IMR-90 (cell line): ENCODE data around the gene PFDN1. TPM values are rescaled to one million over a fixed set of nuclear protein-coding genes. Genes with fewer than 3 reads are reported as not detected.

Source experiments
- ATAC-seq: fragments of 200-7000 bp; cut with Tn5 transposase; 2 replicates; pipeline ENCODE4 v1.9.1; 2020; ENCODE audit warnings: low read depth, mild to moderate bottlenecking, moderate library complexity
- BruUV-seq: library from RNA; stranded (reverse); fragments of 400-500 nt; replicated peaks from 2 replicates; lab custom pipeline; 2021; lab: Mats Ljungman, UMichigan
- CTCF ChIA-PET: fragments of 300-600 bp; formaldehyde crosslinking; extraction: SDS; loops from one replicate; lab custom pipeline; 2021; ENCODE audit warnings: antibody characterized with exemption; lab: Yijun Ruan, JAX
- POLR2A ChIA-PET: fragments of 300-600 bp; sonication (Branson Sonifier 250); formaldehyde crosslinking; loops from one replicate; lab custom pipeline; 2022; ENCODE audit warnings: antibody characterized with exemption; ENCODE audit not compliant: unreplicated experiment; lab: Charles Lee
- DNase-seq: peaks from one replicate; pipeline ENCODE4 v3.0.0; 2013
- H2AFZ ChIP-seq: replicated peaks from 2 replicates; pipeline ENCODE3; 2013; ENCODE audit warnings: low read length, mild to moderate bottlenecking; ENCODE audit not compliant: poor library complexity
- H2AK5ac ChIP-seq: 2 replicates; pipeline ENCODE4 v1.6.1; 2013; ENCODE audit warnings: low read depth, low read length, inconsistent platforms
- H2AK9ac ChIP-seq: replicated peaks from 2 replicates; pipeline ENCODE3; 2013; ENCODE audit warnings: mild to moderate bottlenecking, low read depth, low read length, moderate library complexity; ENCODE audit not compliant: poor library complexity
- H2BK120ac ChIP-seq: 2 replicates; pipeline ENCODE4 v1.6.1; 2013; ENCODE audit warnings: low read depth, low read length, inconsistent platforms
- H2BK15ac ChIP-seq: 3 replicates; pipeline ENCODE4 v1.6.1; 2013; ENCODE audit warnings: low read depth, low read length, inconsistent platforms
- H2BK20ac ChIP-seq: 2 replicates; pipeline ENCODE4 v1.6.1; 2013; ENCODE audit warnings: low read depth, mild to moderate bottlenecking, inconsistent platforms, low read length, moderate library complexity
- H2BK5ac ChIP-seq: 2 replicates; pipeline ENCODE4 v1.6.1; 2013; ENCODE audit warnings: mild to moderate bottlenecking, low read depth, low read length, inconsistent platforms; ENCODE audit not compliant: poor library complexity, severe bottlenecking
- H3K14ac ChIP-seq: replicated peaks from 2 replicates; pipeline ENCODE4 v1.6.1; 2013; ENCODE audit warnings: low read depth, low read length, inconsistent platforms
- H3K18ac ChIP-seq: 2 replicates; pipeline ENCODE4 v1.6.1; 2013; ENCODE audit warnings: low read depth, low read length, control low read depth
- H3K23ac ChIP-seq: 2 replicates; pipeline ENCODE4 v1.6.1; 2013; ENCODE audit warnings: low read depth, low read length, inconsistent platforms
- H3K27ac ChIP-seq: 2 replicates; pipeline ENCODE4 v1.5.1; 2013; ENCODE audit warnings: mild to moderate bottlenecking, control low read depth, low read length; ENCODE audit not compliant: insufficient read depth
- H3K27me3 ChIP-seq: 2 replicates; pipeline ENCODE4 v1.6.1; 2013; ENCODE audit warnings: low read length; ENCODE audit not compliant: control insufficient read depth, insufficient read depth
- H3K36me3 ChIP-seq: 2 replicates; pipeline ENCODE4 v1.6.1; 2013; ENCODE audit warnings: low read length, mixed read lengths; ENCODE audit not compliant: control insufficient read depth, insufficient read depth
- H3K4ac ChIP-seq: 2 replicates; pipeline ENCODE4 v1.6.1; 2013; ENCODE audit warnings: low read depth, low read length, inconsistent platforms
- H3K4me1 ChIP-seq: 2 replicates; pipeline ENCODE4 v1.6.1; 2013; ENCODE audit warnings: low read length, mixed read lengths; ENCODE audit not compliant: control insufficient read depth, insufficient read depth
- H3K4me2 ChIP-seq: 2 replicates; pipeline ENCODE4 v1.6.1; 2013; ENCODE audit warnings: low read depth, mild to moderate bottlenecking, control low read depth, low read length, moderate library complexity
- H3K4me3 ChIP-seq: 2 replicates; pipeline ENCODE4 v1.5.1; 2013; ENCODE audit warnings: low read depth, mild to moderate bottlenecking, control low read depth, low read length, moderate library complexity; ENCODE audit not compliant: insufficient read depth
- H3K56ac ChIP-seq: 2 replicates; pipeline ENCODE4 v1.6.1; 2013; ENCODE audit warnings: low read length, inconsistent platforms; ENCODE audit not compliant: insufficient read depth; ENCODE audit errors: extremely low read depth
- H3K79me1 ChIP-seq, 2 experiments: 2 replicates each; pipeline ENCODE4 v1.6.1; 2013; ENCODE audit warnings: low read length in 2 of 2, inconsistent platforms in 1 of 2, low read depth in 1 of 2
- H3K9ac ChIP-seq: 2 replicates; pipeline ENCODE4 v1.6.1; 2013; ENCODE audit warnings: low read depth, low read length, control low read depth
- H3K9me1 ChIP-seq: 2 replicates; pipeline ENCODE4 v1.6.1; 2013; ENCODE audit warnings: low read length, inconsistent platforms; ENCODE audit not compliant: insufficient read depth
- H3K9me3 ChIP-seq: 2 replicates; pipeline ENCODE4 v1.6.1; 2013; ENCODE audit warnings: low read length; ENCODE audit not compliant: control insufficient read depth, insufficient read depth
- H4K20me1 ChIP-seq: 2 replicates; pipeline ENCODE4 v1.6.1; 2013; ENCODE audit warnings: low read length, inconsistent platforms; ENCODE audit not compliant: insufficient read depth
- H4K5ac ChIP-seq: 2 replicates; pipeline ENCODE4 v1.6.1; 2013; ENCODE audit warnings: mild to moderate bottlenecking, low read depth, low read length, control low read depth
- H4K8ac ChIP-seq, 2 experiments: 2 replicates each; pipeline ENCODE4 v1.6.1; 2013; ENCODE audit warnings: low read depth in 2 of 2, low read length in 2 of 2, control low read depth in 1 of 2, inconsistent platforms in 1 of 2
- H4K91ac ChIP-seq: 2 replicates; pipeline ENCODE4 v1.6.1; 2013; ENCODE audit warnings: low read depth, low read length, inconsistent platforms; ENCODE audit not compliant: insufficient read depth
- BHLHE40 ChIP-seq: fragments of 150-350 bp; IDR thresholded peaks from 2 replicates; pipeline ENCODE4 v1.6.1; 2016; ENCODE audit warnings: mild to moderate bottlenecking, low read depth, low read length
- CEBPB ChIP-seq: IDR thresholded peaks from 2 replicates; pipeline ENCODE4 v1.6.1; 2012; ENCODE audit warnings: low read depth, low read length, improper control_type of control experiment
- CHD1 ChIP-seq: IDR thresholded peaks from 2 replicates; pipeline ENCODE4 v1.6.1; 2012; ENCODE audit warnings: low read depth, low read length, improper control_type of control experiment
- ELK1 ChIP-seq: fragments of 150-350 bp; IDR thresholded peaks from 2 replicates; pipeline ENCODE4 v1.6.1; 2016; ENCODE audit warnings: low read depth, mild to moderate bottlenecking, low read length, moderate library complexity, borderline replicate concordance
- FOS ChIP-seq: fragments of 150-350 bp; IDR thresholded peaks from 2 replicates; pipeline ENCODE4 v1.6.1; 2016; ENCODE audit warnings: low read depth, low read length
- MAFK ChIP-seq: IDR thresholded peaks from 2 replicates; pipeline ENCODE4 v1.6.1; 2012; ENCODE audit warnings: low read depth, low read length, improper control_type of control experiment
- MAZ ChIP-seq: IDR thresholded peaks from 2 replicates; pipeline ENCODE4 v1.6.1; 2012; ENCODE audit warnings: low read depth, mild to moderate bottlenecking, low read length, improper control_type of control experiment, moderate library complexity, borderline replicate concordance
- MXI1 ChIP-seq: IDR thresholded peaks from 2 replicates; pipeline ENCODE4 v1.6.1; 2012; ENCODE audit warnings: low read depth, mild to moderate bottlenecking, low read length, moderate library complexity, borderline replicate concordance
- POLR2A ChIP-seq: IDR thresholded peaks from 2 replicates; pipeline ENCODE4 v1.6.1; 2012; ENCODE audit warnings: mild to moderate bottlenecking, low read depth, low read length
- RAD21 ChIP-seq: IDR thresholded peaks from 2 replicates; pipeline ENCODE4 v1.6.1; 2012; ENCODE audit warnings: low read length, improper control_type of control experiment
- RCOR1 ChIP-seq: IDR thresholded peaks from 2 replicates; pipeline ENCODE4 v1.6.1; 2012; ENCODE audit warnings: mild to moderate bottlenecking, low read length, improper control_type of control experiment; ENCODE audit not compliant: insufficient replicate concordance
- RFX5 ChIP-seq: IDR thresholded peaks from 2 replicates; pipeline ENCODE4 v1.8.0; 2012; ENCODE audit warnings: low read depth, mild to moderate bottlenecking, low read length, moderate library complexity
- USF2 ChIP-seq: fragments of 150-350 bp; IDR thresholded peaks from 2 replicates; pipeline ENCODE4 v1.6.1; 2017; ENCODE audit warnings: mild to moderate bottlenecking, antibody characterized with exemption, low read length, low read depth
- WGBS, 2 experiments: methylation state at CpG; one replicate each; pipeline versions ENCODE4 v1.1.5 to v1.1.7; 2013; ENCODE audit warnings: missing lambda C conversion rate in 2 of 2; ENCODE audit not compliant: insufficient read length in 1 of 2; ENCODE audit errors: extremely low coverage in 2 of 2; 5-methylcytosine and 5-hydroxymethylcytosine counted together
- dilution Hi-C: fragments of 300-500 bp; cut with HindIII; formaldehyde crosslinking; loops from one replicate; pipeline ENCODE4 v1.14.3; 2018; ENCODE audit warnings: low sequenced_read_pairs; ENCODE audit not compliant: unreplicated experiment
- in situ Hi-C: fragments of 300-500 bp; cut with MboI; formaldehyde crosslinking; loops from 3 replicates; pipeline ENCODE4 v1.14.3; 2019; ENCODE audit warnings: low sequenced_read_pairs, inconsistent platforms, mixed read lengths
- intact Hi-C: fragments of 100-400 bp; cut with micrococcal nuclease; formaldehyde crosslinking; loops from 2 replicates; pipeline ENCODE4 v1.10.0; 2022
- polyA plus RNA-seq, 3 experiments: library from polyadenylated mRNA; depleted of rRNA; stranded (reverse); fragments of >200 nt; gene quantifications; 2 replicates each; pipeline ENCODE4 v1.2.3, GENCODE V29; 2012; ENCODE audit warnings: low replicate concordance in 1 of 3
- total RNA-seq: library from RNA; depleted of rRNA; stranded (reverse); fragments of >200 nt; gene quantifications from 2 replicates; pipeline ENCODE4 v1.2.3, GENCODE V29; 2012
- TF ChIP-seq, protein P1 (sequence below): conservative IDR thresholded peaks from 2 replicates; pipeline ENCODE4 v1.5.1; 2012; ENCODE audit warnings: mild to moderate bottlenecking, low read depth, low read length, improper control_type of control experiment

Gene PFDN1
- total and polyA plus RNA-seq, 2 of the 4 experiments (the other 2 are of a cell fraction) = 98.8 to 134 TPM

DNA sequence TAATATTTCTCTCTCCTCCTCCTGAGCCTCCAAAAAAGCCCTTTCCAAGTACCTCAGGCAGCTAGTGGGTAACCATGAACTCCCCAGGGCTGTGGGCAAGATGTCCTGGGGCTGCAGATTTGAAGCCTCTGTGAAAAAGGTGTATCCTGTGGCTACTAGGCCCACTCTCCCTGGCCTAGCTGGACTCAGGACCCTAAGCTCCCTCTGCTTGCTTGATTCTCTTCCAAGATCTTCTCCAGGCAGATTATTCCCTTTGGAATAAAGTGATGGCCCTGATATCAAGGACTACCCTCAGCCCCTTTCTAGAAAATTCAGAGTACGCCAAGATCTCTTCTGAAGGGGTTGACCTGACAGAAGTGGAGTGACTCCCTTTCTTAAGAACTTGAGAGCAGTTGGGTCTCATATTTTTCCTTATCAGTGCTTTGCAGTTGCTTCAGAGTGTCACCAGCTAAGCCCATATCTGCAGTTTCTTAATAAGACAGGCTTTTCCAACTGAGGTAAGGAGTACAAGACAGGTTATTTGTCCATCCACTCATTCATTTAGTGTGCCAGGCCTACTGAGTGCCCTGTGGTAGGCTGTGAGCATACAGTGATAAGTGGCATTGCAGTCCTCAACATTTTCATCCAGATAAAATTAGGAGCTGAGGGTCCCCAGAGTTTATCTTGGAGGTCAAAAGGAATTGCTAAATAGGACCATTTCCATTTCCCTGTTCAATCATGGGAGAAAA, 85.4 kb downstream of the PFDN1 start:
- Histone ChIP-seq H3K56ac (no peak overlapping the region), H3K4me2 (no peak overlapping the region), H2BK15ac (no peak overlapping the region), H3K14ac (no peak overlapping the region), H4K20me1 (peaks cover 16% of the 10 kb centered on the region), H2BK20ac (no peak overlapping the region), H3K27ac (no peak overlapping the region), H3K36me3 (no peaks in the 10 kb centered on the region), H3K9me1 (peaks cover 18% of the 10 kb centered on the region), H3K79me1 (peaks cover 0 to 3% of the 10 kb centered on the region in 2 experiments; a peak in 2 of 4 replicates), H3K18ac (no peak overlapping the region), H4K91ac (no peak overlapping the region), H3K27me3 (peaks cover 3% of the 10 kb centered on the region; the same call in 1 of the 2 replicates), H3K4me1 (peaks cover 12% of the 10 kb centered on the region), H3K4ac (no peak overlapping the region), H2AFZ (no peak overlapping the region), H4K5ac (no peak overlapping the region), H2AK9ac (no peak overlapping the region), H2BK120ac (no peak overlapping the region), H4K8ac (no peak overlapping the region), H3K4me3 (no peak overlapping the region), H2BK5ac (no peak overlapping the region), H3K23ac (no peak overlapping the region), H2AK5ac (no peak overlapping the region), H3K9me3 (no peaks in the 10 kb centered on the region), H3K9ac (no peak overlapping the region)
- dilution Hi-C loops = no loop called here
- intact Hi-C loops = no loop called here
- no CpG with 5 or more reads among the region's 1 CpG for WGBS, 2 experiments
- BruUV-seq = no TSS peak
- in situ Hi-C loops = no loop called here
- DNase-seq (no peak), ATAC-seq (no peak)
- POLR2A ChIA-PET = no interaction called here
- TF ChIP-seq POLR2A = no peak
- no peak for TF ChIP-seq RCOR1
- no peak for TF ChIP-seq USF2
- TF ChIP-seq MAZ = no peak
- no peak for TF ChIP-seq RFX5
- TF ChIP-seq, protein P1, sequence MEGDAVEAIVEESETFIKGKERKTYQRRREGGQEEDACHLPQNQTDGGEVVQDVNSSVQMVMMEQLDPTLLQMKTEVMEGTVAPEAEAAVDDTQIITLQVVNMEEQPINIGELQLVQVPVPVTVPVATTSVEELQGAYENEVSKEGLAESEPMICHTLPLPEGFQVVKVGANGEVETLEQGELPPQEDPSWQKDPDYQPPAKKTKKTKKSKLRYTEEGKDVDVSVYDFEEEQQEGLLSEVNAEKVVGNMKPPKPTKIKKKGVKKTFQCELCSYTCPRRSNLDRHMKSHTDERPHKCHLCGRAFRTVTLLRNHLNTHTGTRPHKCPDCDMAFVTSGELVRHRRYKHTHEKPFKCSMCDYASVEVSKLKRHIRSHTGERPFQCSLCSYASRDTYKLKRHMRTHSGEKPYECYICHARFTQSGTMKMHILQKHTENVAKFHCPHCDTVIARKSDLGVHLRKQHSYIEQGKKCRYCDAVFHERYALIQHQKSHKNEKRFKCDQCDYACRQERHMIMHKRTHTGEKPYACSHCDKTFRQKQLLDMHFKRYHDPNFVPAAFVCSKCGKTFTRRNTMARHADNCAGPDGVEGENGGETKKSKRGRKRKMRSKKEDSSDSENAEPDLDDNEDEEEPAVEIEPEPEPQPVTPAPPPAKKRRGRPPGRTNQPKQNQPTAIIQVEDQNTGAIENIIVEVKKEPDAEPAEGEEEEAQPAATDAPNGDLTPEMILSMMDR = no peak
- TF ChIP-seq FOS = no peak
- TF ChIP-seq MXI1 = no peak
- TF ChIP-seq RAD21 = no peak
- no peak for TF ChIP-seq MAFK
- TF ChIP-seq CEBPB = no peak
- TF ChIP-seq CHD1 = no peak
- TF ChIP-seq BHLHE40 = no peak
- TF ChIP-seq ELK1 = no peak
- CTCF ChIA-PET = no interaction called here
